Hematopoietic multipotent progenitor cell treated with erythropoietin and hydrocortisone succinate and interleukin-3 and kit ligand, for 4 days (in vitro differentiated cells): ENCODE measurements around the gene AKAP6.
"Not testable (repeated sequence)": the region's sequence is repeated elsewhere in the genome, so short reads cannot be mapped to it uniquely, and the experiment has no call there.

Experiments used
- DNase-seq: peaks from one replicate; pipeline ENCODE4 v3.0.0-alpha.2; 2015

Gene AKAP6

DNA sequence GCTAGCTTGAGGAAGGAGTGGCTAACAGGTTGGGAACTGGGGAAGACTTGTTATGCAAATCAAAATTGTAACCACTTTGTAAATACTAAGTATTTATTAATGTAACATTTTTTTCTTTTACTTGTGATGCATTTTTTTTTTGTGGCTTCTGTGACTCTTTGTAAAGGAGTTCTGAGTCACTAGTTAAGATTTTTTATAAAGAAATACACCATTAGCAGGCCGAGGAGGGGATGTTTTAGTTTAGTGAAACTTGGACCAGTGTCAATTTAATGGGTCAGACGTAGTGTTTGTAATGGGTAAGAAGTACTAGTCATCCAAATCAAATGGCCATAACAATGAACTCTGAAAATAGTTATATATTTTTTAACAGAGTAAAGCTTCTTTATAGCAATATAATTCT lies 43.1 kb downstream of the AKAP6 start:
- DNase-seq = no peak

- not testable (repeated sequence) for DNase-seq
Measured at GRCh38 chr14:32373174-32373573, 44.1 kb downstream of the AKAP6 start.

DNA sequence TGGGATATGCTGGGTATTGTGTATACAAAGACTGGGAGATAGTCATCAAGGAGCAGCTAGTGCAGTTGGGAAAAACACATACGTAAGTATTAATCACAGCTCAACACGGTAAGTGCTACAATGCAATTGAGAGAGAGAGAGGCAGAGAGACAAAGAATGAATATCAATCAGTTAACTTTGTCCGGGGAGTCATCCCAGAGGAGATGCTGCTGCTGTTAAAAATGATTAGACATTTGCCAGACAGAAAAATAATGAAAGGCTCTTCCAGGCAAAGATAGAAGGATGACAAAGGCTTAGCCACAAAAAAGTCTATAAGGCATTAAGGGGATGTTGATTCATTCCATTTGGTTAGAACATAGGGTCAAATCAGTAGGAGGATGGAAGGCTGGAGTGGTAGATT lies 45.1 kb downstream of the AKAP6 start:
- DNase-seq = no peak

DNA sequence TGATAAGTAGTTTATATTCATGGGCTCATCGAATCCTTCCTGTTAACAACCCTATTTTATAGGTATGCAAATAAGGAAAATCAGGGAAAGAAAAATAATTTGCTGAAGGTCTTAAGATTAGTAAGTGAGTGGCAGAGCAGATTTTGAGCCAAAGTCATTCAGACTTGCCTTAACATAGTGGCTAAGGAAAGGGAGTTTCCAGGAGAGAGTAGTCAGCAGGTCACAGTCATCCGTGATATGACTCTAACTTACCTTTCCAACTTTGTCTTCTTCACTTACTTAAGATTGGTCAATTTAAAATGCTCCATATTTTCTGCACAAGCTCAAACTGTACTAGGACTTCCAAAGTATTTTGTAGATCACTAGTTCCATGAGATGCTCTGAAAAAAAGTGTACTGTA lies 46.6 kb downstream of the AKAP6 start:
- no peak for DNase-seq

- no peak for DNase-seq
Measured at GRCh38 chr14:32377046-32377646, 48.0 kb downstream of the AKAP6 start.

- no peak for DNase-seq
Measured at GRCh38 chr14:32378284-32378683, 49.2 kb downstream of the AKAP6 start.

GRCh38 chr14:32379447-32379846 lies 50.3 kb downstream of the AKAP6 start:
- no peak for DNase-seq

GRCh38 chr14:32381869-32382268 lies 52.8 kb downstream of the AKAP6 start:
- no peak for DNase-seq

DNA sequence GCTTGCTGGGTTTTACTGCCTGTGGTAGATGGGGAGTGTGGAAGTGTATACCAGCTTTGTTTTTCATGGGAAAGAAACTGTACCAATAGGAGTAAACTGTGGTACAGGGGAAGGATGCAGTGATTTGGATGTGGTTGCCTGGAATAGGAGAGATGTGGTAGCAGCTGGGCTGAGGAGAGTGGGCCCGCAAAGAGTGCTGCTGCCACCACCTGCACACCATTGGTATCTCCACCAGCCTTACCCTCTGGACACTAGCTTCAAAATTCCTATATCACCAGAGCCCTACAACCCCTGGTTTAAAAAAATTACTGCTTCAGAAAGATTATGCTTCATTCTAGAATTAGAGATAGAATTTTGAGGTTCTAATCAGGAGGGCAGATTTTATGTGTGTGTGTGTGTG lies 53.6 kb downstream of the AKAP6 start:
- peak; percentile 15 for DNase-seq

DNA sequence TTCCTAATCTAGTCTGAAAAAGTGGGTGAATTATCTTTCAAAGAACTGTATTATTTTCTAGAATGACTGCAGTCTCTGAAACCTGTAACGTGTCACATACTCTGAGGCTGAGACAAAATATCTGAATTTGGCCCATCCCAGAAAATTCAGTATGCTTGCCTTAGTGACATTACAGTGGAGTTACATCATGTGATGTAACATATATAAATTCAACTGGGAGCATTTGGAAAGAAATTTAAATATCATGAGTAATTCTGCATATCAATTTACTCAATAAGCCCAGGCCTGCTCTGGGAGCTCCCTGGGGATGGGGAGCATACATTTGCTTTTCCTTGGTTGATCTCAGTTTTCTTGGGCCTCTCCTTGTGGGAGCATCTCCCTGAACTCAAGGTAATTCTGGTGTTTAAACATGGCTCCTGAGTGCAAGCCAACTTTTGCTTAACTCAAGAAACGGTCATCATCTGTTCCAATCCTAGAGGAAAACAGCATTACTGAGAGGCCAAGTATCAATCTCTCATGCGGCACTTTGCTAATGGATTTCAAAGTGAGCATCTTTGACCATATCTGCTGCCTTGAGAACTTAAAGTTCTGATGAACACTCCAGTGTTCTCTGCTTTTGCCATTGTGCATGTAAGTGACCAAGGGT lies 54.4 kb downstream of the AKAP6 start:
- no peak for DNase-seq

DNA sequence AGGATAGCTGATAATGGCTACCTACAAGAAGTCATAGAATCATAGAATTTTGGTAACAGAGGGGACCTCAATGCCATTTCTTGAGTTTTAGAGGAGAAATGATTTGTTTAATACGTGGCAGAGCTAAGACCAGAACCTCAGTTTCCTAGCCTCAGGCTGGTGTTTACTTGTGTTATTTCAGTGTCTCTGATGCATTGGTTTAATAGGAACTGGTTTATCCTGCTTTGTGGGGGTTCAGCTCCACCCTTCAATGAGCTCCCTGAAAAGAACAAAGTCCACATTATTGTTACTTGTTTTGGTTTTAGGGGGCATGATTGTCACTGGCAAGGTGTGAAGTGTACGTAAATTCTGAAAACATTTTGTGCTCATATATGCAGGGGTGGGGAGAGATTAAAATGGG lies 55.4 kb downstream of the AKAP6 start:
- DNase-seq = no peak

- DNase-seq = not testable (repeated sequence)
Measured at GRCh38 chr14:32387295-32387694, 58.2 kb downstream of the AKAP6 start.

DNA sequence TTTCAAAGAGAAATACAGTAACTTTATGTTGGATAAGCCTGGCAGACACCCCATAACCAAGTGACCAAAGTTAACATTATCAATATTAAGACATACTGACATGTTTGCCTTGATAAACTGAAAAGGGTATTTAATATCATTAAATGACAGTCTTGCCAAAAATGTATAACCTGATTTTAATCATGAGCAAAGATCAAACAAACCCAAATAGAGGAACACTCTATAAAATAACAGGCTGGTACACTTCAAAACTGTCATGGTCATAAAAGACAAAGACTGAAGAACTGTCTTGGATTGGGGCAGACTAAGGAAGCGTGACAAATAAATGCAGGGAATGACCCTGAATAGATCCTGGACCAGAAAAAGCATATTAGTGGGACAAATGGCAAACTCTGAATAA lies 64.0 kb downstream of the AKAP6 start:
- no peak for DNase-seq

- no peak for DNase-seq
Measured at GRCh38 chr14:32394038-32394437, 64.9 kb downstream of the AKAP6 start.

- DNase-seq = no peak
Measured at GRCh38 chr14:32396885-32397284, 67.8 kb downstream of the AKAP6 start.

GRCh38 chr14:32397861-32398640 lies 69.0 kb downstream of the AKAP6 start:
- no peak for DNase-seq

GRCh38 chr14:32399920-32400319 lies 70.8 kb downstream of the AKAP6 start:
- DNase-seq = no peak

- no peak for DNase-seq
Measured at GRCh38 chr14:32400480-32400879, 71.4 kb downstream of the AKAP6 start.

DNA sequence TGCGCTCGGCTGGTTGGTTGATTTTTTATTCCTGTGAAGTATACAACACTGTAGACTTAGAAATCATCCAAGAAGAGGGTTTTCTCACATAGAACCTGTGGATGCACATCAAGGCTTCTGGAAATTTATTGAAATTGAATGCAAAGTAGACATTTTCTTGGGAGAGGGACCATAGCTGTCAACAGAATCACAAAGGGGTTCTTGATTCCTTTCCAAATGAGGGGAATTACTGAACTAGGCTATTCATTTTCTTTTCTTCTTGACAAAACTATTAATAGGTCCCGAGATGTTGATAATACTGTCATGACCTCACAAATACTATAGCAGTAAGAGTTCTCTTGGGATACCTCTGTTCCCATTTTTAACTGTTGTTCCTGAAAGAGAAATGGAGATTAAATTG lies 73.9 kb downstream of the AKAP6 start:
- no peak for DNase-seq

- no peak for DNase-seq
Measured at GRCh38 chr14:32403688-32404087, 74.6 kb downstream of the AKAP6 start.

GRCh38 chr14:32404784-32405573 lies 75.9 kb downstream of the AKAP6 start:
- no peak for DNase-seq

- DNase-seq = no peak
Measured at GRCh38 chr14:32405856-32406255, 76.8 kb downstream of the AKAP6 start.

DNA sequence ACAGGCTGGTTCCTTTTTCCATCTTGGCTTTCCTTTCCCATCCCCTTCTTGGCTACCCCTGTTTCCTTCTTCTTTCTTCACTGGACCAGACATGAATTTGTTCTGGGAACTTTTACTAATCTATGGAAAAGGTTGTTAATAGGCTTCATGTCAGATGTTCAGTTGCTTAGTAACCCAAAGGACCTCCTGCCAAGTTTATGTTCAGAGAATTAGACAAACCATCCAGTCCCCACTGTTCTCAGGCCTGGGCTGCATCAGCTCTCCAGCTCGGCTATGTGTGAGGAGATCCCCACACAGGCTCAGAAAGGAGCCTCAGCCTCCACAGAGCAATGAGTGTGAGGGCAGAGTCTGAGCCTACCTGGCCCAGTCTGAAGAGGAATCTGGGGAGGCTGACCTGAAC lies 78.0 kb downstream of the AKAP6 start:
- no peak for DNase-seq
